IPS DF 19.7 (cell line): ENCODE measurements around the gene STK32A.
"Not testable (repeated sequence)": the region's sequence is repeated elsewhere in the genome, so short reads cannot be mapped to it uniquely, and the experiment has no call there.

Source experiments
- DNase-seq: peaks from one replicate; pipeline ENCODE4 v3.0.0-alpha.2; 2013; ENCODE audit warnings: low read depth, low spot score

Gene STK32A

DNA sequence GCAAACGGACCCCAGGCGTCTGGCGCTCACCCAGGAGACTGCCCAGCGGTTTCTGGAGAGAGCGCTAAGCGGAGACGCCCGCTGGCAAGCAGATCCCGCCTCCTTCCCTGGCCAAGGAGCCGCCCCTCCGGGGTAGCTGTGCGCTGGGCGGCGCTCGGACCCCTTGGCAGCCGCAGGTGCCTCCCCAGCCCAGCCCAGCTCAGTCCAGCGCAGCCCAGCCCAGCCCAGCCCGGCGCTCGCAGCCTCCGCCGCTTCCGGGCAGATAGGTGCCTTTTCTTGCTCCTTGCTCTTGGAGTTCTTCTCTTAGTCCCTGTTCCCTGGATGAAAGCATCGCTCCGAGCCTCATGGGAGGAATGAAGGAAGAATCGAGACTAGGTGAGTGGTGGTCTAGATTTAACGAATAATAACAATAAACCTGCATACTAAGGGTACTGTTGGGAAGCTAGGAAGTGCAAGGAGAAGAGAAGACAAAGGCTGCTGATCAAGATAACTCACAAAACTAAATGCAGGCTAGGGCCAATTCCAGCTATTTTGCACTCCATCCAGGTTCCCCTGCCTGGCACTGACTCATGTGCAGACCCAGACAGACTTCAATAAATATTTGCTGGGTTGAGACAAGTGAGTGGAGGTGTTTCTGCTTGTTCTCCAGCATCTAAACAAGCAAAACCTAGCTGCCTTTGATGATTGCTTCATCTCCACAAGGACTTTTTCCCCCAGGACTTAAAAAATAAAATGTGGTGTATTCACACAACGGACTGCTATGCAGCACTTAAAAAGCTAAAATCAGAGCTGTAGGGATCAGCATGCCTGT is at the start of gene STK32A:
TSS of gene STK32A (plus strand) at position 202 of the 811 bp plus-strand sequence. CDS start 4,609 bp downstream, outside the sequence.
- DNase-seq: no peak

DNA sequence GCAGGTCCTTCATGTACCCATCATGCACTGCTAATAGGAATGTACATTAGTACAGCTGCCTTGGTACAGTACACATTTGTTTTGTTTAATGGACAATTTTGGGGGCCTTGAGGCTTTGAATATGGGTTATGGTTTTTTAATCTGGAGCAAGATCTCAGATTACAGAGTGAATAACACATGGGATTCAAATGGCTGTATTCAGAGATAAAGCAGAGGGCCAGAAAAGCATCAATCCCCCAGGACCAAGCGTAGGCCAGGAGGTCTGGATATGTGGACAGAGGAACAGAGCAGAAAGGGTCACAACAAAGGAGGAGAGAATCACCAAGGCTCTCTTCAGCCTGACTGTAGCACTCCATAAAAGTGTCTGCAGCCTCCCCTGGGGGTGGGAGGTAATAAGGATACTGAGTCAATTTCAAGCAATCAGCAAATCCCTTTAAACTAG is 47.7 kb upstream of the STK32A start:
- no peak for DNase-seq

DNA sequence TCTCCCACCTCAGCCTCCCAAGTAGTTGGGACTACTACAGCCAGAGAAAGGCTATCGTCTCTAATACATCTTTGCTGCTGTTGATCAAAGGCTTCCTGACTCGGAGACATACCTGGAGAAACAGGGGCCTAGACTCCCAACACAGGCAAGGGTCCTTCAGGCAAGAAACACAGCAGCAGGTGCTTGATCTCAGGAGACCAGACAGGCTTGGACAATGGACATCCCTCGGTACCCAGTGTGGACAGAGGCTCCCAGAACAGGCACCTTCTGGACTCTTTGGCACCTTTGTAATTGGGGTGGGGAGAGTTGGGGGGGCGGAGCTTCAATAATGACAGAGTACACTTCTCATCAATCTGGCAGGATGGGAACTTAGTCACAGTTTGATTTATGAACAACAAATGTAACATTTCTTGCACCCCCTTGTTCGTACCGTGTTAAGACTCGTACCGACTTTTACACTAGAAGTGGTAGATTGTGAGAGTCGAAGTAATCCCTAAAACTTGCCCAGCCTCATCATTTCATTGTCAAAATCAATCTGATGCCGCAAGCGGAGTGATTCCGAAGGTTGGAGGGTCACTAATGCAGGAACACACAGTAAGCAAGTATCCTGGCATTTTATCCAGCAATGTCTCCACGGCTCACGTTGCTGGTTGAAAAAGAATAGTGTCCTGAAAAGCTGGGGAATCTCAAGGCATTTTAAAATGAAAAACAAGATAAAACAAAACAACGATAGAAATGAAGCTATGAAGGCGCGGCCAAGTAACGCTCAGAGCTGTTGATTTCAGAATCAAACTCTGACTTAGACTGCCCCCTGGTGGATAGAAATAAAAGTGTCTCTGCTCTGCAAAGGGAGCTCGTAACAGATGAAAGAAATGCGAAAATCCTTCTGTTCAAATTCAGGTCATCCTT is 46.4 kb upstream of the STK32A start:
- no peak for DNase-seq

DNA sequence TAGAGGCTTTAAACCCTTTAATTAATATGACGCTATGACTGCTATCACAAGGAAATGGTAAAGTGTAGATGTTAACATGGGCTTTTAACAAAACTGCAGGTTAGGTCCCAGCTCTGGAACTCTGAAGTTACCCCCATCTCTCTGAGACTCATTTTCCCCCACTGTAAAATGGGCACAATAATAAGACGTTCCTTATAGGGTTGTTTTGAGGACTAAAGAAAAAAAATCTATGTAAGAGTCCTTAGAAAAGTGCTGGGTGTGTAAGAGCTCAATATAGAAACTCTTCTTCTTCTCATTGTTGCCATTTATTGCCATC is 45.8 kb upstream of the STK32A start:
- no peak for DNase-seq

DNA sequence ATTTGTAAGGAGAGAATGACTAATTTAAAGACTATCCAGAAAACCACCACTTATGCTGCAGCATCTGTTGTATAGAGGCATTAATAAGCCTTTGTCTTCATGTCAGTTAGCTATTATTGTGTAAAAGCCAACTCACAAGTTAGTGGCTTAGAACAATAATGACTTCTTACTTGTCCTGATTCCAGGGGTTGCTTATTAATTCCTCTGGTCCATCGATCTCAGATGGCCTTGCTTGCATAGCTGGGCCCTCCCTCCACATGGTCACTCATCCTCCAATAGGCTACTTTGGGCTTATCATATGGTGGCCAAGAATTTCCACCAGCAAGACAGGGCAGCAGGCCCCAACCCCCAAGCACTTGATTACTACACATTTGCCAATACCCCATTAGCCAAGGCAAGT is 44.5 kb upstream of the STK32A start:
- DNase-seq: no peak

DNA sequence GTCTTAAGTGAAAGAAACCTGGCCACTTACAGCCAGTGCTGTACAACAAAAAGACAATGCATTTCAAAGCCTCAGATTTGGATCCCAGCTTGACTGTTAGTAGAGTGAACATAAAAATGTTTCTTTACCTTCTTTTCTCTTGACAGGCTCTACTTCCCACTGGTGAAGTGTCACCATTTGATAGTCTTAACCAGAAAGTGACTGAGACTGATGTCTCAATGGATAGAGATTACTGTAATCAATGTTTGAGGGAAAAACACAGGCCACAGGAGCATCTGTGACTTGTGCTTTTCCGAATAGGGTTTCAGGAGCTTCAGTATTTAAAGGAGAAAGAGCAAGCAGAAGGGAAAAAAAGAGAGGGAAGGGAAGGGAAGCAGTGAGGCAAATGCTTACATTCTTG is 41.7 kb upstream of the STK32A start:
- no peak for DNase-seq

DNA sequence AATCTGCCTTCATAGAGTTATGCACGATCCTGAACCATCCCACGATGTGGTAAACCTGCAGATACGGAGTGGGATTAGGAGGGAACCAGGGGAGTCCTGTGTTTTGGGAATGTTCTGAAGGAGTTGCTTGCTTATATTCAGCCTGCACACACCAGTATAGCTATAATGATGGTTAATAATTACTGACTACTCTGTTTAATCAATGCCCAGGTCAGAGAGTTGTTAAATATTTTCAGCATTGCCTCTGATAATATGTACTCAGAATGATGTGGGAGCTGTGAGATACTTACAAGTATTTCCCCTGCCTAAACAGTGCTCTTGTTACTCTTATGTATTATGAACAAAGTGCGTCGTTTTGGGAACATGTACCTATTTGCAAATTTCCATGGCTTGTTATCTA is 34.8 kb upstream of the STK32A start:
- no peak for DNase-seq

DNA sequence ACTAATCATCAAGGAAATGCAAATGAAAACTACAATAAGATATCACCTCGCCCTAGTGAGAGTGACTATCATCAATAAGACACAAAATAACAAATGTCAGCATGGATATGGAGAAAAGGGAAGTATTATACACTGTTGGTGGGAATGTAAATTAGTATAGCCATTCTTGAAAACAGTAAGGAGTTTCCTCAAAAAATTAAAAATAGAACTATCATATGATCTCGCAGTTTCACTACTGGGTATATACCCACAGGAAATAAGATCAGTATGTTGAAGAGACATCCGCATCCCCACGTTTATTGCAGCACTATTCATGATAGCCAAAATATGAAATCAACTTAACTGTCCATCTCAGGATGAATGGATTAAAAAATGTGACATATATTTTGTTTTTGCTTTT is 31.6 kb upstream of the STK32A start:
- DNase-seq: no peak

DNA sequence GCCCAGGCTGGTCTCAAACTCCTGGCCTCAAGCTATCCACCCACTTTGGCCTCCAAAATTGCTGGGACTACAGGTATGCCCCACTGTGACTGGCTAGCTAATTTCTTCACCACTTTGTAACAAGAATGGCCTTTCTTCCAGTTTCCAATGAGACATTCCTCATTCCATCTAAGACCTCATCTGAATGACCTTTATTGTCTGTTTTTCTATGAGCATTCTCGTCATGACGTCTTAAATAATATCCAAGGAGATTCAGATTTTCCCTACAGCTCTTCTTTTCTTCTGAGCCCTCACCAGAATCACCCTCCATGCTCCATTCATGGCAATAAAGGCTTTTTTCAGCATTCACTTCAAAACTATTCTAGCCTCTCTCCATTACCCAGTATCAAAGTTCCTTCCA is 30.2 kb upstream of the STK32A start:
- no peak for DNase-seq

DNA sequence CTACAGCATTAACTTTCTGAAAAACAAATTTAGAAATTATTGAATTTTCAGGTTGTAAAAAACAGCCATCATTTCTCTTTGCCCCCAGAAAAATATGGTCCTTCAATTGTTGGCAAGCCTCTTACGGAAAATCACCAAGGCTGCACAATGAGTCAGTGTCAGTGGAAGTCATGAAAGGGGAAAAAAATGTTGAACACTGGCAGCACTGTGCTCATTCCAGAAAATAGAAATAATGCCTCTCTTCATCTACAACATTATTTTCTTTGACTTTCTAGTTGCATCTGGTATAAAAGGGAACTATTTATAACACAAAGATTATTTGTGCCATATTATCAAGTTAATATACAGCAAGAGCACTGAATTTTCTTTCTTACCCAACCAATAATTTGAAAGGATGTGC is 26.7 kb upstream of the STK32A start:
- DNase-seq: no peak

DNA sequence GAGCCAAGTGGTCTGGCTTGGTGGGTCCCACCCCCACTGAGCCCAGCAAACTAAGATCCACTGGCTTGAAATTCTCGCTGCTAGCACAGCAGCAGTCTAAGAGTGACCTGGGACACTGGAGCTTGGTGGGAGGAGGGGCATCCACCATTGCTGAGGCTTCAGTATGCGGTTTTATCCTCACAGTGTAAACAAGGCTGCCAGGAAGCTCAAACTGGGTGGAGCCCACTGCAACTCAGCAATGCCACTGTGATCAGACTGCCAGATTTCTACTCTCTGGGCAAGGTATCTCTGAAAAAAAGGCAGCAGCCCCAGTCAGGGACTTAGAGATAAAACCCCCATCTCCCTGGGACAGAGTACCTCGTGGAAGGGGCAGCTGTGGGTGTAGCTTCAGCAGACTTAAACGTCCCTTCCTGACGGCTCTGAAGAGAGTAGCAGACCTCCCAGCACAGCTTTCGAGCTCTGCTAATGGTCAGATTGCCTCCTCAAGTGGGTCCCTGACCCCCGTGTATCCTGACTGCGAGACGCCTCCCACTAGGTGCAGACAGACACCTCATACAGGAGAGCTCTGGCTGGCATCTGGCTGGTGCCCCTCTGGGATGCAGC is 18.2 kb upstream of the STK32A start:
- no peak for DNase-seq

DNA sequence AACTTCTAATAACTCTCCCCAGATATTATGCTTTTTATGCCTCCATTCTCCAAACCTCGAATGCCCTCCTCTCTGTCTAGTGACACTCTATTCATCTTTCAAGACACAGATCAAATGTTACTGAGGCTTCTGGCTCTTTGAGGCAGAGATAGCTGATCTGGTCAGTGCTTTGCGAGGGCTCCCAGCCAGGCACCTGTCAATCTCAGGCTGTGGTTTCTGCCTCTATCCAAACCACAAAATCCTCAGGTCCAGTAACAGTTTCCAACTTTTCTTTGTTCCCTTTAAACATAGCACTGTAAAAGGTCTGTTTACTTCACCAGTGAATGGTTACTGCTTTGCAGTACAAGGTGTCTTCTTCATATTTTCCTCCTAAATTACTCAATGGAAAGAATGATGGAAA is 11.5 kb upstream of the STK32A start:
- no peak for DNase-seq

DNA sequence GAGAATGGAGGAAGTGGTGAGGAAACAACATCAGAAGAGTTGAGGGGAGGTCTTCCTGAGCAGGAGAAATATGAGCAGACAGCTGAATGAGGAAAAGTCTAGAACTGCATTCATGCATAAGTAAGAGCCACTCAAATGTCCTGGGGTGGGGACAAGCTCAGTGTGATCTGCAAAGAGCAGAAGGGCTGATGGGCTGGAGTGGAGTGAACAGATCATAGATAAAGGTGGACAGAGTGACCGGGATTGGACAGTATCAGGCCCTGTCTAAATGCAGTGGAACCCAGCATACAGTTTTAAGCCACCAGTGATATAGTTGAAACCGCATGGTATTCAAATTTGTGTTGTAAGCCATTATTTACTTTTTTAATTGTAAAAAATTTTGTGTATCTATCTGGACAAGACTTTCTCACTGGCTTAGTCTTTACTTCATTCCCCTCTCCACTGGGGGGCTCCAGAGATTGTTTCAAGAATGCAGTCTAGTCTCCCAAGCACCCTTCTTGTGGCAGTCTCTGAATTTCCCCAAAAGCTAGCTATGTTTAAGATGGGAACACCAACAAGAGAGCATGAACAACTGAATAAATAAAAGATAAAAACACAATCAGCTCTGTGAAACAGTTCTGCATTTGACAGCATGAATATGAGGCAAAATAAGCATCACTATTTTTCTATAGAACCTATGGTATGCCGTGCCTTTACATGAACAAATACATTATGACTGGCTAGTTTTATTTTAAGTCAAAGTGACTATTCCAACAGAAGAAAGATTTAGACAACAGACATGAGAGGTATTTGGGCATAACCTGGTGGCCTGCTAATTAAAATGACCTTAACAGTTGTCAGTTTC is 10.7 kb upstream of the STK32A start:
- DNase-seq: no peak

DNA sequence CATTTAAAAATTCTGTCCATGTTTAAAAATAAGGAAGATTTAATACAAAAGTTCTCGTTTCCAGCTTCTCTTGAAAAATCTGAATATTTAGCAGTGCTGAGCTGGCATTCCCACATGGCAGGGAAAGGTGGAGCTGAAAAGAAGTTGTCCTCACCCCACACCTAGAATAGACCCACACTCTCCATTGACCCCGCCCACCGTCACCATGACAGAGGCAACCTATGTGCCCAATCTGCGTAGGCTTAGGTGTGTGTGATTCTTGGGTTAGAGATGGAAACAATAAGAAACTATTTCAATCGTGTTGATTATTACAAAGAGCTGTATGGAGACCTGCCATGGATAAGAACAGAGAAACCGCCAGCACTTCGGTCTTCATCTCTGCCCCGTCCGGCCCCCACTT is 8.9 kb upstream of the STK32A start:
- no peak for DNase-seq

DNA sequence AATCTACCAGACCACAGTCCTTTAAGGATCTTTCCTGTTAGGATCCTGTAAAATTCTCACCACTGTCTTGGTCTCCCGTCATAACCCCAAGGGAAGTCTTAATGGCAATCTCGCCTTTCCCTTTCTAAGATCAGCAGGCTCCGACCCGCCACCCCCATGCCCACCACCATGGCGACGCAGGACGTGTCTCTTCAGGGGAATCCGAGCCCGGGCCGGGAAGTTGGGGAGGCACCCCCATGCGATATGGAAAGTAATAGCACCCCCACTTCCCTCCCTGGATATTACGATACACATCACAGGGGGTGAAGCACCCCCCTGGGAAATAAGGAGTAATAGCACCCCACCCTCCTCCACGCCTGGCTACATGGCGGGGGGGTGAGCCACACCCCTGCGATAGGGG is 8.3 kb upstream of the STK32A start:
- no peak for DNase-seq

DNA sequence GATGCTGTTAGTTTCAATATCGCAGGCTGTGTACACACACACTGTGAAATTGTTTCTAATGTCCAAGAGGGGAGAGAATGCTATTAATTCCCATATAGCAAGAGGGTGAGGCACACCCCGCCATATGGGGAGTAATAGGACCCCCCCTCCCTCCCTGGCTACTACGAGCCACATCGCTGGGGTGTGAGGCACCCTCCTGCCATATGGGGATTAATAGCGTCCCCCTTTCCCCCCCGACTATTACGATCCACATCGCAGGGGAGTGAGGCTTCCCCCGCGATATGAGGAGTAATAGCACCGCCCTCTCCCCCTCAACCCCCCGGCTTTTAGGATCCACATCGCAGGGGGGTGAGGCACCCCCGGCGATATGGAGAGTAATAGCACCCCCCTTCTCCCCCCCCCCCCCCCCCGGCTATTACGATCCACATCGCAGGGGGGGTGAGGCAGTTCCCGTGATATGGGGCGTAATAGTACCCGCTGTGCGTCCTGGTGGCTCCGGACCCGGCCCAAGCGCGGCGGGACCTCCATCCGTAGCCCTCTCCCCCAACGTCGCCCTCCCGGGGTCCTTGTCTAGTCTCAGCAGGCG is 494 bp upstream of the STK32A start:
- no peak for DNase-seq

DNA sequence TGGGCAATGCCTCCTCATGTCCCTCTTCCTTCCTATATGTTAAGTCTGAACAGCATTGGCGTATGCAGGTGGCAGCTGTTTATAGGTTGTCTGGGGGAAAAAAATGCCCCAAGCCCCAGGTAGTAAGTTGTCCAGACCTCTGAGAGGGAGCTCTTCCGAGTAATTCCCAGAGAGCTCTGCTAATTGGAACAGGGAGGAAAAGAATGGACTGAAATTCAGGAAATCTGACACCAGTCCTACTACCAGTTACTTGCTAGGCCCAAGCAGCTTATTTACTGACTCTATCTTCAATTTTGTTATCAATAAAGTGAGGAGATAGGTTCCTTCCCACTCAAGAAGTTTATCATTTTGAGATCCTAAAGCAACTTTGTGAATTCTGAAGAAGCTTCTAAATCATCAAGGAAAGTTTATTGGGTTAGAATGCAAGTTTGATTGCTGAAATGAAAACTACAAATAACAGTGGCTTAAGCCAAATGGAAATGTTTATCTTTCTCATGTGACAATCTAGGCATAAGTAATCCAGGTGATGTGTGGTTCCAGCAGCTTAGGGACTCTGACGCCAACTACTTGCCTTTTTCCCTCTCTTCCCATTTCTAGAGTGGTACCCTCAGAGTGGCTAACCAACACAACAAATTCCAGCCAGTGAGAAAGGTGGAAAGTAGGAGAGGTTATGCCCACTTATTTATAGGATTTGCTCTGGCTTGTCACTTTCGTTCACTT is 5.6 kb downstream of the STK32A start:
- no peak for DNase-seq

DNA sequence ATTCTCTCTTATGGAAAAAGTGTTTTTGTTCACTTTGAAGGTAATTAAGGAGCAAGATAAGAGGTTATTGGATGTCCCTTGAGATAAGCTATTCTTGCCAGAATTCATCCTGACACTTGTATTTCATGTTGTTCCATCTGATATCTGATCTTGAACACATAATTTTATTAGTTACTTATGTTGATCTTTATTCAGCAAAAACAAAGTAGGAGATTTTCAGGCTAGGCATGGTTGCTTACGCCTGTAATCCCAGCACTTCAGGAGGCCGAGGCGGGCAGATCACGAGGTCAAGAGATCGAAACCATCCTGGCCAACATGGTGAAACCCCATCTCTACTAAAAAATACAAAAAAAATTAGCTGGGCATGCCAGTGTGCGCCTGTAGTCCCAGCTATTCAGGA is 8.4 kb downstream of the STK32A start:
- DNase-seq: not testable (repeated sequence)

DNA sequence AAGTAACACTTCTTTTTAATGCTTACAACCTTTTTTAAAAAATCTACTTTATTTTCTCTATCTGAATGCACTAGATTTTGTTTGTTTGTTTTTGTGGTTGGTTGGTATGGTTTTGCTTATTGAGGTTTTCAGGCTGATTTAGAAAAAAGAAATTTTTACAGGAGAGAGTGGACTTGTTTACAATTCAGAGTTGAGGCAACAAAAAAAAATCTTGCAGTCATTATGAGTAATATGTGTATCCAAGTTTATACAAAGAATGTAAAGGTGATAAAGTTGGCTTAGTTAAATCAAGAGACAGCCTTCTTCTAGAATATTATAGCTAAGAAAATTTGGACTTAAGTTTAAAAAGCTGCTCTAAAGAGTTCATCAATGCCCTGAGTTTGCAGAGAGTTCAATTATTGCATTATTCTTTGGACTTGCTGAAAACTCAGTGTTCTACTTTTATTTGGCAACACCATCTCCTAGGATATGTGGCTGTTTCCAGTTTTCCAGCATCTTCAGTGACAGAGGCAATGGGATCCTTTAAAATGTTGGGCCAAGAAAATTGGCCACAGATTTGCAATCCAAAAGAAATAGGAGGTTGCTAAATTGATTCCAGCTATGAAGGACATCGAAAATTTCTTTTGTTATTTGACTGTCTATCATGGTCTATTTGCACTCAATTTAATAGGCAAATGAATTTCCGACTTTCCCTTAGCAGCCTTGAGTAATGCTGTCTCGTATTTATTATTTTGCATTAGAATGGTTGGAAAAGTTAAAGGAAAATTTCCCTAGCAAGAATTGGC is 10.7 kb downstream of the STK32A start:
- DNase-seq: no peak

DNA sequence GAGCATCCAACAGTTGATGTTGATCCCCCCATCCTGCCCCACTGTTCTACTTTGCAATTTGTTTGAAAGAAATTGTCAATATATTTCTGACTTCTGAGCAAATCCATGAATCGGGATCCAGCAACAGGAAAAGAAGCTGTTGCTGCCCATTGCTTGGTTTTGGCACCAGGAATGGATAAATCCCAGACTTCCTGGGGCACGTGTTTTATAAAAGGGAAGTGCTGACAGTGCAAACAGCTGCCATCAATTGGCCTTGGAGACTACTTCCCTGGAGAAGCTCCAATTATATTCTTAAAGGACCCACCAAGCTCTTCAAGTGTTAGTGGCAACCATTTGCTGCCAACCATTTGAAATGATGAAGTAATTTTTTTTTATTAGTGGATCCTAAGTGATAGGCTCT is 13.7 kb downstream of the STK32A start:
- DNase-seq: no peak
